HEK293T (cell line): ENCODE results near the gene POGK.

Experiments used
- ARNT ChIP-seq: fragments of 450-650 bp; IDR thresholded peaks from 2 replicates; pipeline ENCODE4 v1.6.1; 2017; ENCODE audit warnings: mild to moderate bottlenecking
- FOXA1 ChIP-seq: fragments of 450-650 bp; IDR thresholded peaks from 2 replicates; pipeline ENCODE4 v1.6.1; 2016; ENCODE audit warnings: mild to moderate bottlenecking
- FOXM1 ChIP-seq: fragments of 450-650 bp; IDR thresholded peaks from 2 replicates; pipeline ENCODE4 v1.6.1; 2017; ENCODE audit warnings: mild to moderate bottlenecking, borderline replicate concordance
- TF ChIP-seq, protein P1 (sequence below): fragments of 450-650 bp; IDR thresholded peaks from 2 replicates; pipeline ENCODE4 v1.6.1; 2016

DNA sequence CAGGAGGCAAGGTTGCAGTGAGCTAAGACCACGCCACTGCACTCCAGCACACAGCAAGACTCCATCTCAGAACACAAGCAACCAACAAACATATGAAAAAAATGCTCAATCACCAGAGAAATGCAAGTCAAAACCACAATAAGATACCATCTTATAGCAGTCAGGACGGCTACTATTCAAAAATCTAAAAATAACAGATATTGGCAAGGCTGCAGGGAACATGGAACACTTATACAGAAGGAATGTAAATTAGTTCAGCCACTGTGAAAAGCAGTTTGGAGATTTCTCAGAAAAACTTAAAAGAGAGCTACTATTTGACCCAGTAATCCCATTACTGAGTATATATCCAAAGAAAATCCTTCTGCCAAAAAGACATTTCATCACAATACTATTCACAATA is 27.6 kb upstream of the POGK start:
- TF ChIP-seq FOXM1 (no peak), FOXA1 (no peak), ARNT (no peak)
- TF ChIP-seq, protein P1, sequence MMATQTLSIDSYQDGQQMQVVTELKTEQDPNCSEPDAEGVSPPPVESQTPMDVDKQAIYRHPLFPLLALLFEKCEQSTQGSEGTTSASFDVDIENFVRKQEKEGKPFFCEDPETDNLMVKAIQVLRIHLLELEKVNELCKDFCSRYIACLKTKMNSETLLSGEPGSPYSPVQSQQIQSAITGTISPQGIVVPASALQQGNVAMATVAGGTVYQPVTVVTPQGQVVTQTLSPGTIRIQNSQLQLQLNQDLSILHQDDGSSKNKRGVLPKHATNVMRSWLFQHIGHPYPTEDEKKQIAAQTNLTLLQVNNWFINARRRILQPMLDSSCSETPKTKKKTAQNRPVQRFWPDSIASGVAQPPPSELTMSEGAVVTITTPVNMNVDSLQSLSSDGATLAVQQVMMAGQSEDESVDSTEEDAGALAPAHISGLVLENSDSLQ, result no peak
